ENCODE data around the gene MLST8.
"Not testable (repeated sequence)": the region's sequence is repeated elsewhere in the genome, so short reads cannot be mapped to it uniquely, and the experiment has no call there.

MLST8 gene

GRCh38 chr16:2232094-2232990 lies 27.1 kb downstream of the MLST8 start:
- no peak for DNase-seq (ENCODE audit: low spot score)

DNA sequence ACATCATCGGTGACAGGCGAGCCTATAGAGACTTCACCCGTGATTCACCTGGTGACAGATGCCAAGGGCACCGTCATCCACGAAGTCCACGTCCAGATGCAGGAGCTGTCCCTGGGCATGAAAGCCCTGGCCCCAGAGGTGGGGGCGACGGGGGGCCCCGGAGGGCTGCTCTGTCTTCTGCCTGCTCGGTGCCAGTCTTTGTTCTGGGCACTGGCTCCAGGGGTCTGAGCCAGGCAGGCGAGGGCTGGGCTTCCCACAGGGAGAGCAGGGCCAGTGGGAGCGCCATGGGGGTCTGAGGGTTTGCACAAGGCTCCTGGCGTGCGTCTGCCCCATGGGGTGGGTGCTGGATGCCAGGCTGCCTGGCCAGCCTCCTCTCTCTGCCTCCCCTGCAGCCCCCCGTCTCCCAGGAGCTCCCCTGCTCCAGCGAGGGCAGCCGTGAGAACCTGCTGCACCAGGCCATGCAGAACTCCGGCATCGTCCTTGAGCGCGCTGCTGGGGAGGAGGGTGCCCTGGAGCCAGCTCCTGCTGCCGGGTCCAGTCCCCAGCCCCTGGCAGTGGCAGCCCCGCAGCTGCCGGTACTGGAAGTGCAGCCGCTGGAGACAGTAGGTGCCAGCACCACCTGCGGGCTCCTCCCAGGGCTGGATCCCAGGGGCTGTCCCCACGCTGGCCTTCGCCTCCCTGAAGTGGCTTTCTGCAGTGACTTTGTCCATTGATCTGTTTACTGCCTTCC lies 28.0 kb downstream of the MLST8 start:
- DNase-seq (ENCODE audit: low spot score): no peak

DNA sequence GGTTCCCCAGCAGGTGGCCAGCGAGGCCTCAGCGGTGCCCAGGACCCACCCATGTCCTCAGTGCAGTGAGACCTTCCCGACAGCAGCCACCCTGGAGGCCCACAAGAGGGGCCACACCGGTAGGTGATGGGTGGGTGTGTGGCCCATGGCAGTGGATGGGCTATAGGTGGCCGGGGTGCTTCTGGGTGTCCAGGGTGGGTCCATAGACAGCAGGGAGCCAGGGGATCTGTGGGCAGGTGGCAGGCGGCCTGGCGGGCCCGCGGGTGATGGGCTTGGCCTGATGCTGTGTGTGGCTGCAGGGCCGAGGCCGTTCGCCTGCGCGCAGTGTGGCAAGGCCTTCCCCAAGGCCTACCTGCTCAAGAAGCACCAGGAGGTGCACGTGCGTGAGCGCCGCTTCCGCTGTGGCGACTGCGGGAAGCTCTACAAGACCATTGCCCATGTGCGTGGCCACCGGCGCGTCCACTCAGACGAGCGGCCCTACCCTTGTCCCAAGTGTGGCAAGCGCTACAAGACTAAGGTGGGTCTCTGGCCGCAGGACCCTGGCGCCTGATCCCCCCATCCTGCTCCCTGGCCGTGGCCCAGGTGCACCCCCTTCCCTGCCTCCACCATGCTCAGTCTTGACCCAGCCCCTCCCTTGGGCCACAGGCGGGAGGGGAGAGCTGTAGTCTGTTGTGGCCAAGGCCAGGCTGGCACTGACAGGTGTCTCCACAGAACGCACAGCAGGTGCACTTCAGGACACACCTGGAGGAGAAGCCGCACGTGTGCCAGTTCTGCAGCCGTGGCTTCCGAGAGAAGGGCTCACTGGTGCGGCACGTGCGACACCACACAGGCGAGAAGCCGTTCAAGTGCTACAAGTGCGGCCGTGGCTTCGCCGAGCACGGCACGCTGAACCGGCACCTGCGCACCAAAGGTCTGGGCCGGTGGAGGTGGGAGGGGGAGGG lies 28.9 kb downstream of the MLST8 start:
- no peak for DNase-seq (ENCODE audit: low spot score)

DNA sequence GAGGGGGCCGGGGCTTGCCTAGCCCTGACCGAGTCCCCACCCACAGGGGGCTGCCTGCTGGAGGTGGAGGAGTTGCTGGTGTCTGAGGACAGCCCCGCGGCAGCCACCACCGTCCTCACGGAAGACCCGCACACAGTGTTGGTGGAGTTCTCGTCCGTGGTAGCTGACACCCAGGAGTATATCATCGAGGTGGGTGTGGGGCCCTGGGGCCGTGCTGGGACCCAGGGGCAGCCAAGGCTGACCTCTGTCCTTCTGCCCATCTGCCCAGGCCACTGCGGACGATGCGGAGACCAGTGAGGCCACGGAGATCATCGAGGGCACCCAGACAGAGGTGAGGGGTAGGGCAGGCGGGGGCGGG lies 29.5 kb downstream of the MLST8 start:
- DNase-seq (ENCODE audit: low spot score): no peak

DNA sequence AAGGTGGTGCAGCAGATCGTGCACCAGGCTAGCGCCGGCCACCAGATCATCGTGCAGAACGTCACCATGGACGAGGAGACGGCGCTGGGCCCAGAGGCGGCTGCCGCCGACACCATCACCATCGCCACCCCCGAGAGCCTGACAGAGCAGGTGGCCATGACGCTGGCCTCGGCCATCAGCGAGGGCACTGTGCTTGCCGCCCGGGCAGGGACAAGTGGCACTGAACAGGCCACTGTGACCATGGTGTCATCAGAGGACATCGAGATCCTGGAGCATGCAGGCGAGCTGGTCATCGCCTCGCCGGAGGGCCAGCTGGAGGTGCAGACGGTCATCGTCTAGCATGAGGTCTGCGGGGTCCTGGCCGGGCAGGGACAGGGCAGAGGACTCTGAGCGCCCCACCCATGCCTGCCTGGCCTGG lies 30.0 kb downstream of the MLST8 start:
- no peak for DNase-seq (ENCODE audit: low spot score)

DNA sequence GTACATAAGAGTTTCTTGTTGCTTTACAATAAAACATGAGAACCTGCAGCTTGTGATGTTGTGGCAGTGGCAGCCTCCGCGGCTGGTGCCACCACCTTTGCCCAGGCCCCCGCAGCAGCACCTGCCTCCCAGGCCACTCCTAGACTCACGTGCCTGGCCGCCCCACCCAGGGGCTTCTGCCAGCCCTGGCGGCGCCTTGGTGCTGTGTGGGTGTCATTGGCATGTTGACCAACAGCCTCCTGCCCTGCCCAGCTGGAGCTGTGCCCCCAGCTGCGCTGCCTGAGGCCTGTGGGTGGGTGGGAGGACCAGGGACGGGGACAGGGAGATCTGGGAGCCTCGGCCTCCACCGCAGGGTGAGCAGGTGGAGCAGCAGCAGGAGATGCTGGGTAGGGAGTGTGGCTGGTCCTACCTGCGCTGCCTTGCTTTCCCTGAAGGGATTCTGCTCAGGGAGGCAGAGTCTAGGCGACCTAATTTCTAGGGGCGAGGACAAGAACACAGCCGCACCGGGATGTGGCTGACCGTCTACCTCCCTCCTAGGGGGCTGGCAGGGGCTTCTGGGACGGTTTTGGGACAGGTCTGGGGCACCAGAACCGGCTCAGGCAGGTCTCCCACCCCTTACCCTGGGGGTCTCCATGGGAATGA lies 30.6 kb downstream of the MLST8 start:
- no peak for DNase-seq (ENCODE audit: low spot score)

DNA sequence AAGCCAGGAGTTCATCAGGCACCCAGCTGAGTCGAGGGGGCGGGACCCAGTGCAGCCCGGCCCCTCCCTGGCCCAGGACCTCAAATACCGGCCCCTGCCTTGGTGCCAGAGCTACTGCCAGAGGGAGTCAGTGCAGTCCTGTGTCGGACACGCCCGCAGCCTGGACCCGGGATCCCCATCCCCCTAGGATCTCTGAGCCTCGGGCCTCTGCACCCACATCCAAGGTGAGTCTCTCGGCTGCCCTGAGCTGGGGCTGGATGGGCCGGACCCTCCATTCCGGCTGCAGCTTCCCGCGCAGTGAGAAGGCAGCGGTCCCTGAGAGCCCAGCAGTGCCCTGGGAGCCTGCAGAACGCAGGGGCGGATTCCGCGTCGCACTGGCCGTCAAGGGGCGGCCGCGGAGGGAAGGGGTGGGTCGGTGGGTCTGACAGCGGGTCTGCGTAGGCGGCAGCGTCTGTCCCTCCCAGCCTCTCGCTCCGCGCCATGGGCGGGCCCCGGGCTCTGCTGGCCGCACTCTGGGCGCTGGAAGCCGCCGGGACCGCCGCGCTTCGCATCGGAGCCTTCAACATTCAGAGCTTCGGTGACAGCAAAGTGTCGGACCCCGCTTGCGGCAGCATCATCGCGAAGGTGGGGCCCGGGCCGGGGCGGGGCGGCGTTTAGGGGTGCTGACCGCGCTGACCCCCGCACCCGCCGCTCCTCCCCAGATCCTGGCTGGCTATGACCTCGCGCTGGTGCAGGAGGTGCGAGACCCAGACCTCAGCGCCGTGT lies 31.3 kb downstream of the MLST8 start, which contains the start of gene DNASE1L2:
Gene DNASE1L2 (plus strand): TSS at position 108 of the 765 bp plus-strand sequence. CDS start 373 bp downstream, at position 481.
- DNase-seq (ENCODE audit: low spot score): no peak

- DNase-seq (ENCODE audit: low spot score): no peak
Observed at GRCh38 chr16:2237102-2237482, 31.8 kb downstream of the MLST8 start.

DNA sequence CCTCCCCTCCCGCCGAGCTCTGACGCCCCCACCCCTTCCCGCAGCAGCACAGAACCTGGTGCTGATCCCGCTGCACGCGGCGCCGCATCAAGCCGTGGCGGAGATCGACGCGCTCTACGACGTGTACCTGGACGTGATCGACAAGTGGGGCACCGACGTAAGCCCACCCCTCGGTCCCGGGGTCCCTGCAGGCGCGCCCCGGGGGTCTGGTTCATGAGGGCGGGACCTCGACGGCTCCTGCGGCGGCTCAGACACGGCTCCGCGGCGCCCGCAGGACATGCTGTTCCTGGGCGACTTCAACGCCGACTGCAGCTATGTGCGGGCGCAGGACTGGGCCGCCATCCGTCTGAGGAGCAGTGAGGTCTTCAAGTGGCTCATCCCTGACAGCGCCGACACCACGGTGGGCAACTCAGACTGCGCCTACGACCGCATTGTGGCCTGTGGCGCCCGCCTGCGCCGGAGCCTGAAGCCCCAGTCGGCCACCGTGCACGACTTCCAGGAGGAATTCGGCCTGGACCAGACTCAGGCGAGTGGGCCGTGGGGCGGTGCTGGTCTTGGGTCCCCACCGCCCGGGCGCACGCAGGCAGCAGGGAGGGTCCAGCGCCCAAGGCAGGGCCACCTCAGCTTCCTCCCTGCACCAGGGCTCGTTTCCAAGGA lies 32.4 kb downstream of the MLST8 start:
- no peak for DNase-seq (ENCODE audit: low spot score)

GRCh38 chr16:2238150-2238837 lies 33.0 kb downstream of the MLST8 start:
- DNase-seq (ENCODE audit: low spot score): no peak

DNA sequence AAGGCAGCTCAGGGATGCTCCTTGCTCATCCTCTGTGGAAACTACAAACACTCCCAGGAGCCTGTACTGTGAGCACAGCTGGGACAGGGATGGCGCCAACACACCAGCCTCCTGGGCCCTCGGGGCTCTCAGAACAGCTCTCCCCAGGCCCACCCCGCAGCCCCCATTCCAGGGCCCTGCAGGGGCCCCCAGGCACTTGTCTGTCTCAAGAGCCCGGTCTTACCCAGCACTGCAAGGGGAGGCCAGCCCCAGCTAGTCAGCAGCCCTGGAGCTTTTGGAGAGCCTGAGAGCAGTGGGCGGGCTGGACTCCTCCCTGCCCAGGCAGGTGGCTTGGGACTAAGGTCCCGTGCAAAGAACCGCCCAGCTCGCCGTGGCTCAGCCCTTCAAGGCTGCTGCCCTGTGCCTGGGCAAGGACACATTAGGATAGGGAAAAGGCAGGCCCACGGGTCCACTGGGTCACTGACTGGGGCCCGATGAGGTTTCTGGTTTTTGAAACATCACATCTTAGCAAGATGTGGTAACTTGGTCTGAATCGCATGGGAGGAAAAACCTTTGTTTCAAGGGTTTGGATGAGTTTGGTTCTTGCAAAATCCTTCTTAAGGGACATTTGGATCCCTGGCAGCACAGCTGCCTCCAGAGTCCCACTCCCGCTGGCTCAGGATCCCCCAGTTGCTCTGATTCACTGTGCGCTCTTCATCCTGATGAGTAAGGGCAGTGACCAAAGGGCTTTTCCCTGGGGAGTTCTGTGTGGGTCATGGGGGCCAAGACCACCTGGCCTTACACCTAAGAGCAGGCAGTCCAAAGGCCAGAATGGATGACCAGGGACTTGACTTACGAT lies 33.8 kb downstream of the MLST8 start:
- DNase-seq (ENCODE audit: low spot score): no peak

GRCh38 chr16:2240331-2240730 lies 35.1 kb downstream of the MLST8 start:
- DNase-seq (ENCODE audit: low spot score): not testable (repeated sequence)

- DNase-seq (ENCODE audit: low spot score): no peak
Observed at GRCh38 chr16:2242598-2242997, 37.3 kb downstream of the MLST8 start.

GRCh38 chr16:2243031-2243528 lies 37.8 kb downstream of the MLST8 start:
- no peak for DNase-seq (ENCODE audit: low spot score)

GRCh38 chr16:2243781-2244180 lies 38.5 kb downstream of the MLST8 start:
- no peak for DNase-seq (ENCODE audit: low spot score)

DNA sequence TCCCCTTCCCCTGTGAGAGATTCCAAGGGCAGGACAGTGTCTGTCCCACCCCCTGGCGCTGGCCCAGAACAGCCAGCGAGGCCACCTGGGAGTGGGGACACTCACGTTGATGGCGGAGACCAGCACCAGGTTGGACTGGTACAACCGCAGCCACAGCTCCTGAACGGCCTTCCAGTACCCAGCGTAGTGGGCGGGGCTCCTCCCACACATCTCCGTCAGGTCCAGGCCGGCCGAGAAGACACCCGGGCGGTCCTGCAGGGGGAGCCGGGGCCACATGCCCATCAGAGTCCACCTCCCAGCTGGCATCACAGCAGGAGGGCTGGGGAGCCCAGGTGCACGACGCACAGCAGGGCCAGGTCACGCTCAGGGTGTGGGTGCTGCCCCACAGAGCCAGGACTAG lies 39.0 kb downstream of the MLST8 start:
- DNase-seq (ENCODE audit: low spot score): no peak

GRCh38 chr16:2244926-2245795 lies 39.9 kb downstream of the MLST8 start:
- no peak for DNase-seq (ENCODE audit: low spot score)
